Measurements from ENCODE around the gene LMTK3.
"Not testable (repeated sequence)": the region's sequence is repeated elsewhere in the genome, so short reads cannot be mapped to it uniquely, and the experiment has no call there.

The LMTK3 gene

DNA sequence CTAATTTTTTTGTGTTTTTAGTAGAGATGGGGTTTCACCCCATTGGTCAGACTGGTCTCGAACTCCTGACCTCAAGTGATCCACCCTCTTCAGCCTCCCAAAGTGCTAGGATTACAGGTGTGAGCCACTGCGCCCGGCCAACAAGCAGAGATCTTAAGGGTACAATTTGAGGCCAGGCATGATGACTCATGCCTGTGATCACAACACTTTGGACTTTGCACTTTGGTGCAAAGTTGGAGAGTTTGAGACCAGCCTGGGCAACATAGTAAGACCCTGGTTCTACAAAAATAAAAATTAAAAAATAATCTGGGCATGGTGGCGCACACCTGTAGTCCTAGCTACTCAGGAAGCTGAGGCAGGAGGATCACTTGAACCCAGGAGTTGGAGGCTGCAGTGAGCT lies 7.8 kb upstream of the LMTK3 start:
- not testable (repeated sequence) for H3K27ac ChIP-seq (ENCODE audit: insufficient read depth, low read length, poor library complexity, severe bottlenecking); H3K36me3 ChIP-seq (ENCODE audit: control insufficient read depth, insufficient read depth, low read length); H3K9me3 ChIP-seq (ENCODE audit: control insufficient read depth, low read length); H3K27me3 ChIP-seq (replicated peaks; ENCODE audit: control insufficient read depth, insufficient read depth, low read length, poor library complexity, severe bottlenecking); H3K4me3 ChIP-seq (ENCODE audit: insufficient read depth, low read depth, low read length, poor library complexity, severe bottlenecking); DNase-seq; H3K4me1 ChIP-seq (ENCODE audit: control insufficient read depth, insufficient read depth, low read length, poor library complexity, severe bottlenecking)

DNA sequence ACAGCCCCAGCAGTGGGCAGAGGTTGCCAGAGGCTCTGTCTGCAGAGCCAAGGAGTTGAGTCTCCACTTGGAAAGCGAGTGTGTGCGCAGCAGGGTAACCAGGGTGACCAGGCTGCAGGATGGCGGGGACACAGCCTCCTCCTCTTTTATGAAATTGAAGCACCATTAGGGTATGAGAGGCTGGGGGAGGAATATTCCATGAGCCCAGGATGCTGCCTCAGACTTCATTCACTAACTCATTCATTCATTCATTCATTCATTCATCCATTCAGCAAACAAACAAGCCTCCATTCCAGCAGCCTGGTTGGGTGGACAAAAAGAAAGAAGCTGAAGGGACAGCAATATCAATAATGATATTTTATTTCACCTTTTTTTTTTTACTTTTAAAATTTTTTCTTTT lies 6.6 kb upstream of the LMTK3 start:
- H3K4me1 ChIP-seq (ENCODE audit: control insufficient read depth, insufficient read depth, low read length, poor library complexity, severe bottlenecking) = peaks cover 1% of the 10 kb centered on the region
- no peaks in the 10 kb centered on the region for H3K36me3 ChIP-seq (ENCODE audit: control insufficient read depth, insufficient read depth, low read length)
- no peak for DNase-seq
- no peak overlapping the region for H3K4me3 ChIP-seq (ENCODE audit: insufficient read depth, low read depth, low read length, poor library complexity, severe bottlenecking)
- no peak overlapping the region for H3K27ac ChIP-seq (ENCODE audit: insufficient read depth, low read length, poor library complexity, severe bottlenecking)
- H3K9me3 ChIP-seq (ENCODE audit: control insufficient read depth, low read length) = no peaks in the 10 kb centered on the region
- no peaks in the 10 kb centered on the region for H3K27me3 ChIP-seq (replicated peaks; ENCODE audit: control insufficient read depth, insufficient read depth, low read length, poor library complexity, severe bottlenecking)

DNA sequence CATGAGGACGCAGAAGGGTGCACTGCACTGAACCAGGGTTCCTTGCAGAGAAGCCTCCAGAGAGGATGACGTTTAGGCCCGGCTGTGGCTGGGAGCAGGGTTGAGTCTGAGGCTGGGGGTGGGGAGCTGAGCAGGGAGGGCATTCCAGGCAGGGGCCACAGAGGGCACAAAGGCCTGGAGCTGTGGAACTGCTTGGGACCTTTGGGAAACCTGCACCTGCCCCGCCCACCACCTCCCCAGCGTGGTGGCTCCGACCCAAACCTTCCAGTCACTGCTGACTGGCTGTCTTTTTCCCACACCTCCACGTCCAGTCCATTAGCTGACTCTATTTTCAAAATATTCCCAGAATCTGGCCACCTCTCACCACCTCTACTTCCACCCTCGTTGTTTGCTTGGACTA lies 4.9 kb upstream of the LMTK3 start:
- Histone ChIP-seq H3K4me1 (ENCODE audit: control insufficient read depth, insufficient read depth, low read length, poor library complexity, severe bottlenecking) (peaks cover 10% of the 10 kb centered on the region), H3K36me3 (ENCODE audit: control insufficient read depth, insufficient read depth, low read length) (no peaks in the 10 kb centered on the region), H3K27me3 (replicated peaks; ENCODE audit: control insufficient read depth, insufficient read depth, low read length, poor library complexity, severe bottlenecking) (no peaks in the 10 kb centered on the region), H3K27ac (ENCODE audit: insufficient read depth, low read length, poor library complexity, severe bottlenecking) (no peak overlapping the region), H3K4me3 (ENCODE audit: insufficient read depth, low read depth, low read length, poor library complexity, severe bottlenecking) (no peak overlapping the region), H3K9me3 (ENCODE audit: control insufficient read depth, low read length) (no peaks in the 10 kb centered on the region)
- DNase-seq = no peak

DNA sequence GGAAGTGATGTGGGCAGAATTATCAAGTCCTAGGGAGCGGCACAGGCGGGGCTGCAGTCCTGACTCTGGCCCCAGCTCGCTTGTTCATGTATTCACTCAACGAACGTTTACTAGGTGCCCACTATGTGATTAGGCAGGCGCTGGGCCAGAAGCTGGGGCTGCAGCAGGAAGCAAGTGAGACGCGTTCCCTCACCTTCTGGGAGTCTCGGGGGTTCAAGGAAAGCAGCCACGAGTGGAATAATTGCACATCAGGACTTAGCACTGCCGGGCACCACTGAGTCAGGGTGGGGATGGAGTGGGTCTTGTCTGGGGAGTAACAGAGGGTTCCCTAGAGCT lies 2.5 kb upstream of the LMTK3 start:
- Histone ChIP-seq H3K4me1 (ENCODE audit: control insufficient read depth, insufficient read depth, low read length, poor library complexity, severe bottlenecking) (peaks cover 23% of the 10 kb centered on the region), H3K4me3 (ENCODE audit: insufficient read depth, low read depth, low read length, poor library complexity, severe bottlenecking) (peak overlapping the region; percentile 75)

DNA sequence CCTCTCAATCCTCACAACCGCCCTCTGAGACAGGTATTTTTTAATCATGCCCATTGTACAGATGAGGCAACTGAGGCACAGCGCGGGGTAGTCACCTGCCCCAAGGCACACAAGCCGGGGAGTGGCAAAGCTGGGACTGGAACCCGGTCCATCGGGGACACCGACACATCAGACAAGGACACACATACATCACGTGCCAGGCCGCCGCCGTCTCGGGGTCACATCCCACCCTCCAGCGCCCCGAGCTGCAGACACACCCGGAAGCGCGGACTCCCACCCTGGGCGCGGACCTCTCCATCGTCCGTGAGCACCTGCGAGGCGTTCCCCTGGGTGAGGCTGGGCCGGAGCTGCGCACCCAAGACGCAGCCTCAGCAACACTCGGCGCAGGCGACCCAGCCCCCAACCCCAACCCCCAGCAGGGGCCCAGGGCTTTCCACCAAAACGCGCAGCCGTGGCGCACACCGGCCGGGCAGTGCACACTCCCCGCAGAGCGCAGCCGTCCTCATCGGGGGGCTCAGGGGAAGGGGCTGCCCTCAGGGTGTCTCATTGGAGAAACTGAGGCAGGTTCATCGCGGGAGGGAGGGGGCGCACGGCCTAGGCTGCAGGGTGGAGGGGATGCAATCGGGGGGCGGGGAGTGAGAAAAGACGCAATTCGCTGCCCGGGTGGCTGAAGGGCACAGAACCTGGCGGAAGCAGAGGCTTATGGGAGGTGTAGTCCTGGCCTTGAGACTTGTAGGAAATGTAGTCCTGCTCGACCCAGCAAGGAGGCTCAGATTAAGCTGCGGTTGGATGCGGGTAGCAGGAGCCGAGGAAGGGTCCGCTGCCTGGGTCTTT lies 1.9 kb upstream of the LMTK3 start:
- peak in 2 of 3 donors; percentile 56 to 59 for DNase-seq
- peaks cover 23% of the 10 kb centered on the region for H3K4me1 ChIP-seq (ENCODE audit: control insufficient read depth, insufficient read depth, low read length, poor library complexity, severe bottlenecking)
- H3K9me3 ChIP-seq (ENCODE audit: control insufficient read depth, low read length) = no peaks in the 10 kb centered on the region
- no peaks in the 10 kb centered on the region for H3K27me3 ChIP-seq (replicated peaks; ENCODE audit: control insufficient read depth, insufficient read depth, low read length, poor library complexity, severe bottlenecking)
- peaks cover 2% of the 10 kb centered on the region for H3K36me3 ChIP-seq (ENCODE audit: control insufficient read depth, insufficient read depth, low read length)
- H3K27ac ChIP-seq (ENCODE audit: insufficient read depth, low read length, poor library complexity, severe bottlenecking) = peak overlapping the region; percentile 63
- H3K4me3 ChIP-seq (ENCODE audit: insufficient read depth, low read depth, low read length, poor library complexity, severe bottlenecking) = peak overlapping the region; percentile 75

More for the DNA sequence above, 2.5 kb upstream of the LMTK3 start:
- H3K36me3 ChIP-seq (ENCODE audit: control insufficient read depth, insufficient read depth, low read length) = no peaks in the 10 kb centered on the region
- no peak for DNase-seq
- no peak overlapping the region for H3K27ac ChIP-seq (ENCODE audit: insufficient read depth, low read length, poor library complexity, severe bottlenecking)
- no peaks in the 10 kb centered on the region for H3K9me3 ChIP-seq (ENCODE audit: control insufficient read depth, low read length)
- H3K27me3 ChIP-seq (replicated peaks; ENCODE audit: control insufficient read depth, insufficient read depth, low read length, poor library complexity, severe bottlenecking) = no peaks in the 10 kb centered on the region

DNA sequence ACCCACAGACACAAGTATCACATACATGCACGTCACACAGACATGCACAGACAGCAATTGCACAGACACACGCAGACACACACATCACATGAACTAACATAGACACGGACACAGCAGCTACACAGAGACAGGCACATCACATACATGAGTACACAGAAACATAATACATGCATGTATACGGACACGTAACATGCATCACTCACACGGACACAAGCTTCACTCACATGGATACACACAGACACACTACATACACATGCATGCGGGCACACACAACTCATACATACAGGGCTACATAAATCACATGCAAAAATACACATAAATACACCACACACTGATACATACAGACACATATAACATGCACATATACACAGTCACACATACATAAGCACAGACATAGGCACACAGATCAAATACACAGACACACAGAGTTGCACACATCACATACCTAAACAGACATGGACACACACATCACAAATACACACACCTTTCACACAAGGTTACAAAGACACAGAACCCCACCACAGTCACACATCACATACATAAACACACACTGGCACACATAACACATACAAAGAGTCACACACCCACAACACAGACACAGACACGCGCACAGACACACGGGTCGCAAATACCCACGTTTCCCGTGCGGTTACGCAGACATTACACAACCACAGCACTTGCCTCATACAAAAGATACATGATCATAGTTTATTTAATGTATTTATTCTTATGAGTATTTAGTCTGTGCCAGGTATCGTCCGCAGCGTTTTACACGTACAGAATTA lies 1.1 kb upstream of the LMTK3 start:
- H3K36me3 ChIP-seq (ENCODE audit: control insufficient read depth, insufficient read depth, low read length) = peaks cover 7% of the 10 kb centered on the region
- peaks cover 23% of the 10 kb centered on the region for H3K4me1 ChIP-seq (ENCODE audit: control insufficient read depth, insufficient read depth, low read length, poor library complexity, severe bottlenecking)
- H3K27me3 ChIP-seq (replicated peaks; ENCODE audit: control insufficient read depth, insufficient read depth, low read length, poor library complexity, severe bottlenecking) = no peaks in the 10 kb centered on the region
- peak overlapping the region; percentile 63 for H3K27ac ChIP-seq (ENCODE audit: insufficient read depth, low read length, poor library complexity, severe bottlenecking)
- DNase-seq = no peak
- H3K4me3 ChIP-seq (ENCODE audit: insufficient read depth, low read depth, low read length, poor library complexity, severe bottlenecking) = peak overlapping the region; percentile 75
- H3K9me3 ChIP-seq (ENCODE audit: control insufficient read depth, low read length) = no peaks in the 10 kb centered on the region

DNA sequence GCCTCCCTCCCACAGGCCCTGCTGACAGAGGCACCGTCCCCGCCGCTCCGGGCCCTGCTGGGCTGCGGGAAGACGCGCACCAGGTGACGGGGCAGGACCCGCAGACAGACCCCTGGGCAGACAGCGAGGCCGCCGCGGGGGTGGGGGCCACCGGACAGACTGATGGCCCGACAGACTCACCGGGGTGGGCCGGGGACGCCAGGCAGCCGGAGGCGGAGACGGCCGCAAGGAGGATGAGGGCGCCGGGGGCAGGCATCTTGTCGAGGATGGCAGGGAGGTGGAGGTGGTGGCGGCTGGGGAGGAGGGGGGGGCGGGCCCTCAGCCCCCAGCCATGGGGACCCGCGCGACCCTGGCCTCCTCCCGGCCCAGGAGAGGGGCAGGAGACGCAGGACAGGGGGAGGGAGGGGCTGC lies 309 bp downstream of the LMTK3 start:
- peak overlapping the region; percentile 55 for H3K27ac ChIP-seq (ENCODE audit: insufficient read depth, low read length, poor library complexity, severe bottlenecking)
- no peaks in the 10 kb centered on the region for H3K27me3 ChIP-seq (replicated peaks; ENCODE audit: control insufficient read depth, insufficient read depth, low read length, poor library complexity, severe bottlenecking)
- DNase-seq = peak in 1 of 3 donors; percentile 34
- peak overlapping the region; percentile 54 for H3K4me3 ChIP-seq (ENCODE audit: insufficient read depth, low read depth, low read length, poor library complexity, severe bottlenecking)
- H3K36me3 ChIP-seq (ENCODE audit: control insufficient read depth, insufficient read depth, low read length) = peaks cover 9% of the 10 kb centered on the region
- H3K9me3 ChIP-seq (ENCODE audit: control insufficient read depth, low read length) = no peaks in the 10 kb centered on the region
- H3K4me1 ChIP-seq (ENCODE audit: control insufficient read depth, insufficient read depth, low read length, poor library complexity, severe bottlenecking) = peaks cover 23% of the 10 kb centered on the region

DNA sequence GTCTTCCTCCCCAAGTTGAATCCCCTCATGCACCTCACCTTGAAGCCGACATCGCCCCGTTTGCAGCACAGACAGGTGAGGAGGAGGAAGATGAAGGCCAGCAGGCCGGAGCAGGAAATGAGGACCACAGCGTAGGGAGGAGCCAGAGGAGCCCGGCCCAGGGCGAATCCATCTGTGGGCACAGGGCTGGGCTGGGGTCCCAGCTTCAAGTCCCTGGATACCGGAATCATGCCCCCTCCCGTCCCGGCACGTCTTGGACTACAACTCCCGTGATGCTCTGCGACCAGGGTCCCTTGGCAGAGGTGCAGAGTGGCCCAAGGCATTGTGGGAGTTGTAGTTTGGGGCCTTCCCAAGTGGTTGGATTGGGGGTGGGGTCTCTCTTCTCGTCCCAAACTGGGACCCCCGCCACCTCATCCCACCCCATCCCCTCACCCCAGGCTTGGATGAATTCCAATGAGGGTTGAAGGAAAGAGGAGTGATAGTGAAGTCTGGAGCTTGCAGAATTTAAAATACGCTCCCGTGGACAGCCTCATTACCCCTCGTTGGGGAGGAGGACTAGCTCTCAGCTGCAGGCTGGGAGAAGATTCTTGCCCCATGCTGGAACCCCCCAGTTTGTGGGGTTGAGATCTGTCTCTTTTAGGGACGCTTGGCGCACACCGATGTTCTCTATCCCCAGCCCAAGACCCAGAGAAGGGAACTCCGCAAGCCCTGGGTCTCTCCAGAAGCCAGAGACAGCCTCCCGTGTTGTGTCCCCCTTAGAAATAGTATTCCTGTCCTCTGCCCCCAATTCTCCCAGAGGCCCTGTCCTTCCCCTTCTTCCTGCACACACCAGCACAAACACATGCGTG lies 990 bp downstream of the LMTK3 start:
- peaks cover 9% of the 10 kb centered on the region for H3K36me3 ChIP-seq (ENCODE audit: control insufficient read depth, insufficient read depth, low read length)
- peak overlapping the region; percentile 55 for H3K27ac ChIP-seq (ENCODE audit: insufficient read depth, low read length, poor library complexity, severe bottlenecking)
- H3K4me3 ChIP-seq (ENCODE audit: insufficient read depth, low read depth, low read length, poor library complexity, severe bottlenecking) = peak overlapping the region; percentile 54
- peaks cover 23% of the 10 kb centered on the region for H3K4me1 ChIP-seq (ENCODE audit: control insufficient read depth, insufficient read depth, low read length, poor library complexity, severe bottlenecking)
- peak; percentile 42 to 67 (median 60) for DNase-seq
- H3K27me3 ChIP-seq (replicated peaks; ENCODE audit: control insufficient read depth, insufficient read depth, low read length, poor library complexity, severe bottlenecking) = no peaks in the 10 kb centered on the region
- no peaks in the 10 kb centered on the region for H3K9me3 ChIP-seq (ENCODE audit: control insufficient read depth, low read length)

DNA sequence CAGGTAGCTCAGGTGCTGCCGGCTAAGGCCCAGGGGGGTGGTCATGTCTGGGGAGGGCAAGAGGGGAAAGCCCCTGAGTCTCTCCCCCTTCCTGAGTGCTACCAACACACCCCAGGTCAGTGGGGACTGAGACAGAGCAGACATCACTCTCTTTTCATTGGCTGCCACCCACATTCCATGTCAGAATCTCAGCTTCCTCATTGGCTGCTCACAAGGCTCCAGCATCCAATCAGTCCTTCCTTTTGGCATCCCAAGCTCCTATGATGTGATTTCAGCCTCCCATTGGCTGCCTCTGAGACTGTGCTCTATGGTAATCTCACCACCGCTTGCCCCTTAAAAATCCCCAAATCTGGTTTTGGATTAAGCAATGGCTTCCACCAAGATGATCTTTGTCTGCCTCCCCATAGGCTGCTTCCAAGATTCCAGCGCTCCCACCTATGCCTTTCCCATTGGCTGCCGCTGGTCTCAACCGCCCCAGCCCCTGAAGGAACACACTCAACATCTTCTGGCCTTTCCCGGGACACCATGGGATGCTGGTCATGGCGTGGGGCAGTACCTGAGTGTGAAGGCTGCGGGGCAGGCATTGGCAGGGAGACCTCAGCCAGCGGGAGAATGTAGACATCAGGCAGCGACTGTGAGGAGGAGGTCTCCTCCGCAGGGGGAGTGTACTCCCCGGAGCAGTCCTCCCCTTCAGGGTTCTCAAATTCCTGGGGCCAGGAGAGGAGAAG lies 2.0 kb downstream of the LMTK3 start:
- H3K9me3 ChIP-seq (ENCODE audit: control insufficient read depth, low read length) = no peaks in the 10 kb centered on the region
- no peak overlapping the region for H3K27ac ChIP-seq (ENCODE audit: insufficient read depth, low read length, poor library complexity, severe bottlenecking)
- peaks cover 9% of the 10 kb centered on the region for H3K36me3 ChIP-seq (ENCODE audit: control insufficient read depth, insufficient read depth, low read length)
- DNase-seq = no peak
- no peaks in the 10 kb centered on the region for H3K27me3 ChIP-seq (replicated peaks; ENCODE audit: control insufficient read depth, insufficient read depth, low read length, poor library complexity, severe bottlenecking)
- peaks cover 23% of the 10 kb centered on the region for H3K4me1 ChIP-seq (ENCODE audit: control insufficient read depth, insufficient read depth, low read length, poor library complexity, severe bottlenecking)
- H3K4me3 ChIP-seq (ENCODE audit: insufficient read depth, low read depth, low read length, poor library complexity, severe bottlenecking) = no peak overlapping the region

Measured in effector memory CD4-positive, alpha-beta T cell (primary cell).